GM12865 (cell line): ENCODE results near the gene CBLN1.
"Not testable (repeated sequence)": the region's sequence is repeated elsewhere in the genome, so short reads cannot be mapped to it uniquely, and the experiment has no call there.

ENCODE experiments used
- DNase-seq: peaks from one replicate; pipeline ENCODE4 v3.0.0; 2010; ENCODE audit warnings: low read depth
- H3K4me3 ChIP-seq: 2 replicates; pipeline ENCODE4 v1.5.1; 2011; ENCODE audit warnings: mild to moderate bottlenecking, low read depth, low read length, control low read depth
- TF ChIP-seq, protein P1 (sequence below): IDR thresholded peaks from 2 replicates; pipeline ENCODE4 v1.5.1; 2011; ENCODE audit warnings: low read length, control low read depth, low read depth, inconsistent platforms; ENCODE audit not compliant: insufficient read depth; ENCODE audit errors: missing control alignments

Gene CBLN1

DNA sequence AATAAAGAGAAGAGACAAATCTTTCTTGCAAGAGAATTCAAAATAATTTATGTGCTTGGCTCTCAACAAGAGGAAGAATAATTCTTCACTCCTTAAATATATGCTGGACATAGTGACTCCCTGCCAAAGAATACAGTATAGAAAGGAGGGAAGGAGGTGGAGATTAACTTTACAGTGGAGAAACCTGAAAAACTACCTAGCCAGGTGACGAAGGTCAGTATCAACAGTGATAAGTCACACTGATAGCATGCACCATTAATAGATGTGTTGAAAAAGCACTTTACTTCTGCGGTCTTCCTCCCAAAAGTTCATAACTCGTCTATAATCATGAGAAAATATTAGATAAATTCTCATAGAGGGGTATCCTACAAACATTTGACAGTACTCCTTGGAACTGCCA is 21.4 kb downstream of the CBLN1 start:
- no peak for DNase-seq
- H3K4me3 ChIP-seq, result no peak overlapping the region
- TF ChIP-seq, protein P1, sequence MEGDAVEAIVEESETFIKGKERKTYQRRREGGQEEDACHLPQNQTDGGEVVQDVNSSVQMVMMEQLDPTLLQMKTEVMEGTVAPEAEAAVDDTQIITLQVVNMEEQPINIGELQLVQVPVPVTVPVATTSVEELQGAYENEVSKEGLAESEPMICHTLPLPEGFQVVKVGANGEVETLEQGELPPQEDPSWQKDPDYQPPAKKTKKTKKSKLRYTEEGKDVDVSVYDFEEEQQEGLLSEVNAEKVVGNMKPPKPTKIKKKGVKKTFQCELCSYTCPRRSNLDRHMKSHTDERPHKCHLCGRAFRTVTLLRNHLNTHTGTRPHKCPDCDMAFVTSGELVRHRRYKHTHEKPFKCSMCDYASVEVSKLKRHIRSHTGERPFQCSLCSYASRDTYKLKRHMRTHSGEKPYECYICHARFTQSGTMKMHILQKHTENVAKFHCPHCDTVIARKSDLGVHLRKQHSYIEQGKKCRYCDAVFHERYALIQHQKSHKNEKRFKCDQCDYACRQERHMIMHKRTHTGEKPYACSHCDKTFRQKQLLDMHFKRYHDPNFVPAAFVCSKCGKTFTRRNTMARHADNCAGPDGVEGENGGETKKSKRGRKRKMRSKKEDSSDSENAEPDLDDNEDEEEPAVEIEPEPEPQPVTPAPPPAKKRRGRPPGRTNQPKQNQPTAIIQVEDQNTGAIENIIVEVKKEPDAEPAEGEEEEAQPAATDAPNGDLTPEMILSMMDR, result no peak

DNA sequence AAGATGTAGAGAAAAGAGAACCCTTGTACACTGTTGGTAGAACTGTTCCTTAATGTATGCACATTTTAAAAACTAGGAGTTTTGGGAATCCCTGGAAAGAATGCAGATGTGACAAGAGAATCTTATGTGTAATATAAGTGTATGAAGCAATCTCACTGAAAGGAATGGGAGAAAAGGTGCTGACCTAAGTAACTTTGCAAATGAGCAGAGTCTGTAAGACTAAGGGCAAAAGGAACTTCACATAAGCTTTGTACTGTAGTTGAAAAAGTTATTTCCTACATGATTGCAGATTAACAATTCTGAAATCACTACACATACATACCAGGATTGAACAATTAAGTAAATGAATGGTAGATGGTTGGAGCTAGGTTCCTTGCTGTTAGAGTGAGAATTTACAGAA is 22.3 kb downstream of the CBLN1 start:
- TF ChIP-seq, protein P1, result no peak
- DNase-seq, result no peak
- H3K4me3 ChIP-seq, result no peak overlapping the region

- no peak overlapping the region for H3K4me3 ChIP-seq
- TF ChIP-seq, protein P1, result no peak
- no peak for DNase-seq
These were observed 30.9 kb downstream of the CBLN1 start for GRCh38 chr16:49250689-49251088.

DNA sequence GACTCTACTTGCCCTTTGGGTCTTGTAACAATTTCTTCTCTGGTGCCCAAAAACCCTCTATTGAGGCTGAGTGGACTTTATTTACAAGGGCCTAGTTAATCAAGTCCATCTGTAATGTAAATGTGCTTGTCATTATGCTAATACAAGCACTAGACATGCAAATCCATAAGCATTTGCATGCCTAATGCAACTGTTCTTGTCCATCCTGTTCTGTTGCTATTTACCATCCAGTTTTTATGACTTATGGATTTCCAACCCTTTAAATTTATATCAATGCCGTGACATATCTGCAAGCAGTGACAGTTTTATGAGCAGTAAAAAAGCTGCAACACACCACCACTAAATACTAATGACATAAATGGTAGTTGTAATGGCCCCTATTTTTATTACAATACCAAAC is 33.4 kb downstream of the CBLN1 start:
- no peak overlapping the region for H3K4me3 ChIP-seq
- TF ChIP-seq, protein P1, result no peak
- no peak for DNase-seq

GRCh38 chr16:49236216-49236615 is 45.4 kb downstream of the CBLN1 start:
- no peak for DNase-seq

DNA sequence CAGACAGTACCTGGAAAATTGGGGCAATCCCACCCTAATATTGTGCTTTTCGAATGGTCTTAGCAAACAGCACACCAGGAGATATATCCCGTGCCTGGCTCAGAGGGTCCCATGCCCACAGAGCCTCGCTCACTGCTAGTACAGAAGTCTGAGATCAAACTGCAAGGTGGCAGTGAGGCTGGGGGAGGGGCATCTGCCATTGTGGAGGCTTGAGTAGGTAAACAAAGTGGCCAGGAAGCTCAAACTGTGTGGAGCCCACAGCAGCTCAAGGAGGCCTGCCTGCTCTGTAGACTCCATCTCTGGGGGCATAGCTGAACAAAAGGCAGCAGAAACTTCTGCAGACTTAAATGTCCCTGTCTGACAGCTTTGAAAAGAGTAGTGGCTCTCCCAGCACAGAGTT is 53.3 kb downstream of the CBLN1 start:
- H3K4me3 ChIP-seq, DNase-seq: not testable (repeated sequence)

More at GRCh38 chr16:49236216-49236615, 45.4 kb downstream of the CBLN1 start:
- no peak overlapping the region for H3K4me3 ChIP-seq
- TF ChIP-seq, protein P1, result no peak
